ENCODE data around the gene PDS5B.

PDS5B gene

GRCh38 chr13:32796754-32797153, 210.5 kb downstream of the PDS5B start:
- TF ChIP-seq CTCF (IDR thresholded peaks at IDR 0.05; ENCODE audit: insufficient read depth, low read length, poor library complexity, severe bottlenecking) (no peak), EZH2phosphoT487 (conservative IDR thresholded peaks at IDR 0.05; ENCODE audit: low read length) (no peak)

GRCh38 chr13:32802159-32802558, 215.9 kb downstream of the PDS5B start:
- no peaks in the 10 kb centered on the region for H4K20me1 ChIP-seq (ENCODE audit: low read depth, low read length)
- no peak overlapping the region for H2AFZ ChIP-seq (ENCODE audit: low read depth, low read length, severe bottlenecking)
- H3K9ac ChIP-seq (ENCODE audit: low read length) = no peak overlapping the region
- no peak overlapping the region for H3K4me2 ChIP-seq (ENCODE audit: low read depth, low read length, poor library complexity, severe bottlenecking)
- no peaks in the 10 kb centered on the region for H3K9me3 ChIP-seq (ENCODE audit: insufficient read depth, low read length)
- no peaks in the 10 kb centered on the region for H3K27me3 ChIP-seq (ENCODE audit: low read length)
- no peaks in the 10 kb centered on the region for H3K36me3 ChIP-seq (ENCODE audit: low read length)
- no peak overlapping the region for H3K4me3 ChIP-seq (ENCODE audit: insufficient read depth, low read length, poor library complexity, severe bottlenecking)
- no peaks in the 10 kb centered on the region for H3K9me2 ChIP-seq (replicated peaks; ENCODE audit: insufficient read depth, low read length)
- no peaks in the 10 kb centered on the region for H3K79me2 ChIP-seq (ENCODE audit: insufficient read depth, low read length)
- no peaks in the 10 kb centered on the region for H3F3A ChIP-seq (ENCODE audit: insufficient read depth)
- TF ChIP-seq CTCF (IDR thresholded peaks at IDR 0.05; ENCODE audit: insufficient read depth, low read length, poor library complexity, severe bottlenecking) (no peak), EZH2phosphoT487 (conservative IDR thresholded peaks at IDR 0.05; ENCODE audit: low read length) (no peak)
- no peak overlapping the region for H3K27ac ChIP-seq (ENCODE audit: low read depth, low read length)

More at GRCh38 chr13:32796754-32797153, 210.5 kb downstream of the PDS5B start:
- Histone ChIP-seq H3K36me3 (ENCODE audit: low read length) (no peaks in the 10 kb centered on the region), H3K27ac (ENCODE audit: low read depth, low read length) (no peak overlapping the region), H3K4me2 (ENCODE audit: low read depth, low read length, poor library complexity, severe bottlenecking) (no peak overlapping the region), H3K9ac (ENCODE audit: low read length) (no peak overlapping the region), H3K79me2 (ENCODE audit: insufficient read depth, low read length) (no peaks in the 10 kb centered on the region), H3F3A (ENCODE audit: insufficient read depth) (no peaks in the 10 kb centered on the region), H3K4me3 (ENCODE audit: insufficient read depth, low read length, poor library complexity, severe bottlenecking) (no peak overlapping the region), H3K27me3 (ENCODE audit: low read length) (no peaks in the 10 kb centered on the region), H3K9me3 (ENCODE audit: insufficient read depth, low read length) (no peaks in the 10 kb centered on the region), H3K9me2 (replicated peaks; ENCODE audit: insufficient read depth, low read length) (no peaks in the 10 kb centered on the region), H4K20me1 (ENCODE audit: low read depth, low read length) (no peaks in the 10 kb centered on the region), H2AFZ (ENCODE audit: low read depth, low read length, severe bottlenecking) (no peak overlapping the region)

- no peaks in the 10 kb centered on the region for H3K27me3 ChIP-seq (ENCODE audit: low read length)
- no peaks in the 10 kb centered on the region for H3K36me3 ChIP-seq (ENCODE audit: low read length)
- no peak overlapping the region for H3K4me2 ChIP-seq (ENCODE audit: low read depth, low read length, poor library complexity, severe bottlenecking)
- no peaks in the 10 kb centered on the region for H4K20me1 ChIP-seq (ENCODE audit: low read depth, low read length)
- no peak overlapping the region for H3K9ac ChIP-seq (ENCODE audit: low read length)
- no peaks in the 10 kb centered on the region for H3F3A ChIP-seq (ENCODE audit: insufficient read depth)
- no peak overlapping the region for H2AFZ ChIP-seq (ENCODE audit: low read depth, low read length, severe bottlenecking)
- no peak overlapping the region for H3K27ac ChIP-seq (ENCODE audit: low read depth, low read length)
- H3K9me2 ChIP-seq (replicated peaks; ENCODE audit: insufficient read depth, low read length) = no peaks in the 10 kb centered on the region
- no peaks in the 10 kb centered on the region for H3K9me3 ChIP-seq (ENCODE audit: insufficient read depth, low read length)
- no peak overlapping the region for H3K4me3 ChIP-seq (ENCODE audit: insufficient read depth, low read length, poor library complexity, severe bottlenecking)
- no peaks in the 10 kb centered on the region for H3K79me2 ChIP-seq (ENCODE audit: insufficient read depth, low read length)
- TF ChIP-seq EZH2phosphoT487 (conservative IDR thresholded peaks at IDR 0.05; ENCODE audit: low read length) (no peak), CTCF (IDR thresholded peaks at IDR 0.05; ENCODE audit: insufficient read depth, low read length, poor library complexity, severe bottlenecking) (no peak)
These were observed 218.5 kb downstream of the PDS5B start for GRCh38 chr13:32804673-32805230.

All from SU-DHL-6 (cell line).